Measurements from ENCODE around the gene ITGA2B. TPM values are rescaled to one million over a fixed set of nuclear protein-coding genes. Genes with fewer than 3 reads are reported as not detected.

The ITGA2B gene
- total and polyA plus RNA-seq, 3 donors from 2014 or later, result 5.1 to 6.7 (median 6.0) TPM

DNA sequence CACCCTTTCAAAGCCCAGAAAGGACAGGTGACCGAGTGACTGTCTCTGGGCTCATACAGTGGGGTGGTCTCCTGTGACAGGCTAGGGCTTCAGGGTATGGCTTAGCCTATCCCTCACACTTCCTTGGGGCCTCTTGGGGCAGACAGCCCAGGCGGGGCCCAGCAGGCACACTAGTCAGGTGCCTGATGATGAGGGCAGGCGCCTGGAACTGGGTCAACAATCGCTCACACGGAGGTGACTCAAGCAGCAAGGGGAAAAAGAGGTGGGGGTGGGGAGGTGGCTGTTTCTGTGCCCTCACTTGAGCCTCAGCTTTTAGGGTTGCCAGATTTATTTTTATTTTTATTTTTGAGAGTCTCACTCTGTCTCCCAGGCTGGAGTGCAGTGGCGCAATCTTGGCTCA lies 50.7 kb downstream of the ITGA2B start:
- no peak overlapping the region for H3K4me3 ChIP-seq
- intact Hi-C loops (cut with DNase I; ENCODE audit: low total_unique reads), result no loop called here
- no peak overlapping the region for H3K27ac ChIP-seq
- no peak for TF ChIP-seq POLR2A (IDR thresholded peaks at IDR 0.05)
- TF ChIP-seq, protein P1, sequence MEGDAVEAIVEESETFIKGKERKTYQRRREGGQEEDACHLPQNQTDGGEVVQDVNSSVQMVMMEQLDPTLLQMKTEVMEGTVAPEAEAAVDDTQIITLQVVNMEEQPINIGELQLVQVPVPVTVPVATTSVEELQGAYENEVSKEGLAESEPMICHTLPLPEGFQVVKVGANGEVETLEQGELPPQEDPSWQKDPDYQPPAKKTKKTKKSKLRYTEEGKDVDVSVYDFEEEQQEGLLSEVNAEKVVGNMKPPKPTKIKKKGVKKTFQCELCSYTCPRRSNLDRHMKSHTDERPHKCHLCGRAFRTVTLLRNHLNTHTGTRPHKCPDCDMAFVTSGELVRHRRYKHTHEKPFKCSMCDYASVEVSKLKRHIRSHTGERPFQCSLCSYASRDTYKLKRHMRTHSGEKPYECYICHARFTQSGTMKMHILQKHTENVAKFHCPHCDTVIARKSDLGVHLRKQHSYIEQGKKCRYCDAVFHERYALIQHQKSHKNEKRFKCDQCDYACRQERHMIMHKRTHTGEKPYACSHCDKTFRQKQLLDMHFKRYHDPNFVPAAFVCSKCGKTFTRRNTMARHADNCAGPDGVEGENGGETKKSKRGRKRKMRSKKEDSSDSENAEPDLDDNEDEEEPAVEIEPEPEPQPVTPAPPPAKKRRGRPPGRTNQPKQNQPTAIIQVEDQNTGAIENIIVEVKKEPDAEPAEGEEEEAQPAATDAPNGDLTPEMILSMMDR (IDR thresholded peaks at IDR 0.05), result no peak
- no peaks in the 10 kb centered on the region for H3K27me3 ChIP-seq
- 64 to 86% methylated on average over 6 of the region's 6 CpGs for WGBS, 2 donors
- no peak for DNase-seq
- no peaks in the 10 kb centered on the region for H3K36me3 ChIP-seq (ENCODE audit: low read depth, missing control alignments)
- H3K4me1 ChIP-seq, result no peaks in the 10 kb centered on the region
- H3K9me3 ChIP-seq, result no peaks in the 10 kb centered on the region

DNA sequence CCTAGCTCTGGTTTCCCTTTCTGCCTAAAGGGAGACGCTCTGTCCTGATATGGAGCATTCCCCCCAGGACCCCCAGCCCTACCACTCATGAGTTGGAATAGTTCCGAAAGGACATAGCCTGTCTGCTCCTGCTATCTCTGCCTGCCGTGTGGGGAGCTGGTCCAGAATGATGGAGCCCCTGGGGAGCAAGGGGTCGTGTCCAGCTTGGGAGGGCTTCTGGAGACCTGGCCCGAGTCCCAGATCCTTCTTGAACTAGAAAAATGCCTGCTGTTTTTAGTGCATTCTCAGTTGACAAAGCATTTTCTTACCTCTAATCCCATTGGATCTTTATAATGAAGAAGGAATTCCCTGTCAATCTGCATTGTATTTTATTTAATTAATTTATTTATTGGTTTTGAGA lies 53.5 kb downstream of the ITGA2B start:
- TF ChIP-seq, protein P1 (IDR thresholded peaks at IDR 0.05), result no peak
- no peak for TF ChIP-seq POLR2A (IDR thresholded peaks at IDR 0.05)
- H3K4me3 ChIP-seq, result no peak overlapping the region
- intact Hi-C loops (cut with DNase I; ENCODE audit: low total_unique reads), result no loop called here
- no peak for DNase-seq
- no peaks in the 10 kb centered on the region for H3K9me3 ChIP-seq
- 47 to 56% methylated on average over 5 of the region's 5 CpGs for WGBS, 2 donors
- no peak overlapping the region for H3K27ac ChIP-seq
- no peaks in the 10 kb centered on the region for H3K4me1 ChIP-seq
- no peaks in the 10 kb centered on the region for H3K36me3 ChIP-seq (ENCODE audit: low read depth, missing control alignments)
- no peaks in the 10 kb centered on the region for H3K27me3 ChIP-seq

GRCh38 chr17:44335564-44335963 lies 53.9 kb downstream of the ITGA2B start:
- no peak overlapping the region for H3K27ac ChIP-seq
- H3K9me3 ChIP-seq, result no peaks in the 10 kb centered on the region
- H3K27me3 ChIP-seq, result no peaks in the 10 kb centered on the region
- no peak overlapping the region for H3K4me3 ChIP-seq
- DNase-seq, result no peak
- TF ChIP-seq, protein P1 (IDR thresholded peaks at IDR 0.05), result no peak
- TF ChIP-seq POLR2A (IDR thresholded peaks at IDR 0.05), result no peak
- WGBS, 2 donors, result 54 to 58% methylated on average over 3 of the region's 3 CpGs
- no peaks in the 10 kb centered on the region for H3K36me3 ChIP-seq (ENCODE audit: low read depth, missing control alignments)
- no peaks in the 10 kb centered on the region for H3K4me1 ChIP-seq
- intact Hi-C loops (cut with DNase I; ENCODE audit: low total_unique reads), result no loop called here

- H3K27ac ChIP-seq, result no peak overlapping the region
- H3K4me3 ChIP-seq, result no peak overlapping the region
- no peaks in the 10 kb centered on the region for H3K4me1 ChIP-seq
- 66 to 79% methylated on average over 3 of the region's 3 CpGs for WGBS, 2 donors
- no peaks in the 10 kb centered on the region for H3K36me3 ChIP-seq (ENCODE audit: low read depth, missing control alignments)
- DNase-seq, result no peak
- no peak for TF ChIP-seq POLR2A (IDR thresholded peaks at IDR 0.05)
- TF ChIP-seq, protein P1 (IDR thresholded peaks at IDR 0.05), result no peak
- H3K27me3 ChIP-seq, result no peaks in the 10 kb centered on the region
- intact Hi-C loops (cut with DNase I; ENCODE audit: low total_unique reads), result no loop called here
- no peaks in the 10 kb centered on the region for H3K9me3 ChIP-seq
Measured at GRCh38 chr17:44334727-44335126, 54.7 kb downstream of the ITGA2B start.

GRCh38 chr17:44334315-44334714 lies 55.1 kb downstream of the ITGA2B start:
- no peaks in the 10 kb centered on the region for H3K36me3 ChIP-seq (ENCODE audit: low read depth, missing control alignments)
- intact Hi-C loops (cut with DNase I; ENCODE audit: low total_unique reads), result no loop called here
- H3K4me3 ChIP-seq, result no peak overlapping the region
- no peak for DNase-seq
- no peak overlapping the region for H3K27ac ChIP-seq
- WGBS, 2 donors, result 51 to 70% methylated on average over 2 of the region's 2 CpGs
- H3K27me3 ChIP-seq, result no peaks in the 10 kb centered on the region
- TF ChIP-seq, protein P1 (IDR thresholded peaks at IDR 0.05), result no peak
- no peak for TF ChIP-seq POLR2A (IDR thresholded peaks at IDR 0.05)
- no peaks in the 10 kb centered on the region for H3K4me1 ChIP-seq
- H3K9me3 ChIP-seq, result no peaks in the 10 kb centered on the region
